HFFc6 (cell line): ENCODE results near the gene CDH20. TPM values are rescaled to one million over a fixed set of nuclear protein-coding genes. Genes with fewer than 3 reads are reported as not detected.

Source experiments
- DNase-seq: peaks from one replicate; pipeline ENCODE4 v3.0.0-alpha.2; 2018
- H3K27ac Mint-ChIP-seq: 2 replicates; pipeline ENCODE4 v1.8.0; 2020; ENCODE audit warnings: mild to moderate bottlenecking, mixed read lengths
- H3K27me3 Mint-ChIP-seq: 2 replicates; pipeline ENCODE4 v1.8.0; 2021; ENCODE audit warnings: mild to moderate bottlenecking, moderate library complexity, mixed read lengths; ENCODE audit not compliant: insufficient read depth
- H3K36me3 Mint-ChIP-seq: 2 replicates; pipeline ENCODE4 v1.8.0; 2021; ENCODE audit warnings: low read depth, mixed read lengths
- H3K4me1 Mint-ChIP-seq: 2 replicates; pipeline ENCODE4 v1.8.0; 2020; ENCODE audit warnings: low read depth, mixed read lengths
- H3K4me3 Mint-ChIP-seq: 2 replicates; pipeline ENCODE4 v1.8.0; 2020; ENCODE audit warnings: mild to moderate bottlenecking, moderate library complexity, mixed read lengths
- H3K9me3 Mint-ChIP-seq: 2 replicates; pipeline ENCODE4 v1.8.0; 2020; ENCODE audit warnings: mild to moderate bottlenecking, mixed read lengths
- CTCF ChIP-seq: fragments of 200-600 bp; sonication (generic); IDR thresholded peaks from 2 replicates; pipeline ENCODE4 v1.5.0; 2021; ENCODE audit warnings: antibody characterized with exemption, mild to moderate bottlenecking
- total RNA-seq, 6 experiments: library from RNA; stranded (reverse); fragmentation: NEBNext Ultra II Directional; extraction: Animal tissue kit (Norgen Biotek cat#: 25700); gene quantifications; 2 replicates in 1 of 6; 3 replicates in 5 of 6; pipeline ENCODE4 v1.2.3, GENCODE V29; 2021

Gene CDH20
- total RNA-seq, 6 experiments from 2014 or later, result not detected

GRCh38 chr18:61419763-61420162 lies 86.5 kb downstream of the CDH20 start:
- H3K9me3 Mint-ChIP-seq, result no peaks in the 10 kb centered on the region
- H3K27ac Mint-ChIP-seq, result no peak overlapping the region

GRCh38 chr18:61420218-61420885 lies 87.1 kb downstream of the CDH20 start:
- Mint-ChIP-seq H3K4me3 (no peak overlapping the region), H3K4me1 (no peaks in the 10 kb centered on the region), H3K36me3 (no peaks in the 10 kb centered on the region), H3K9me3 (no peaks in the 10 kb centered on the region), H3K27ac (no peak overlapping the region), H3K27me3 (no peaks in the 10 kb centered on the region; the same call in 1 of the 2 replicates)
- no peak for TF ChIP-seq CTCF
- no peak for DNase-seq

More at GRCh38 chr18:61419763-61420162, 86.5 kb downstream of the CDH20 start:
- no peak for DNase-seq
- H3K27me3 Mint-ChIP-seq, result no peaks in the 10 kb centered on the region
- TF ChIP-seq CTCF, result no peak
- no peaks in the 10 kb centered on the region for H3K4me1 Mint-ChIP-seq
- no peaks in the 10 kb centered on the region for H3K36me3 Mint-ChIP-seq
- no peak overlapping the region for H3K4me3 Mint-ChIP-seq

- DNase-seq, result no peak
- H3K4me1 Mint-ChIP-seq, result no peaks in the 10 kb centered on the region
Observed at GRCh38 chr18:61426492-61427053, 93.3 kb downstream of the CDH20 start.

DNA sequence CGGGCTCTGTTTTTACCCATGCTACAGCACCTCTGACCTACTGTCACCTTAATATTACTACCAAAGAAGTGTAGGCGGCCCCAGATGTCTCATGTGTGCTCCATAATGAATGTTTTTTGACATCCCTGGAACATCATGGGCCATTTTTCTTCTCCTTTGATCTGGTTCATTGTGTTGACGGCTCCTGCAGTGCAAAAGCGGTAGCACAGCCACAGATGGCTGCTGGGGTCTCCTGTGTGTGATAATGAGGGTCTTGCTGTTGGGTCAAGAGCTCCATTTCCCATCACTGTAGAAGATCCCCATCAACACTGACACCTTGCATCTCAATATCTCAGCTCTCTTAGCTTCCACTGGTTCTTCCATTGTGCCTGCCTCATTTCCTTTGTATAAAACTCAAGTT lies 95.0 kb downstream of the CDH20 start:
- TF ChIP-seq CTCF, result no peak
- H3K4me3 Mint-ChIP-seq, result no peak overlapping the region
- H3K9me3 Mint-ChIP-seq, result no peaks in the 10 kb centered on the region
- H3K4me1 Mint-ChIP-seq, result no peaks in the 10 kb centered on the region
- DNase-seq, result no peak
- H3K27me3 Mint-ChIP-seq, result peaks cover 8% of the 10 kb centered on the region
- no peak overlapping the region for H3K27ac Mint-ChIP-seq
- H3K36me3 Mint-ChIP-seq, result no peaks in the 10 kb centered on the region

More at GRCh38 chr18:61426492-61427053, 93.3 kb downstream of the CDH20 start:
- Mint-ChIP-seq H3K27ac (no peak overlapping the region), H3K36me3 (no peaks in the 10 kb centered on the region), H3K9me3 (no peaks in the 10 kb centered on the region), H3K4me3 (no peak overlapping the region), H3K27me3 (peaks cover 6% of the 10 kb centered on the region; the same call in 1 of the 2 replicates)
- TF ChIP-seq CTCF, result no peak

DNA sequence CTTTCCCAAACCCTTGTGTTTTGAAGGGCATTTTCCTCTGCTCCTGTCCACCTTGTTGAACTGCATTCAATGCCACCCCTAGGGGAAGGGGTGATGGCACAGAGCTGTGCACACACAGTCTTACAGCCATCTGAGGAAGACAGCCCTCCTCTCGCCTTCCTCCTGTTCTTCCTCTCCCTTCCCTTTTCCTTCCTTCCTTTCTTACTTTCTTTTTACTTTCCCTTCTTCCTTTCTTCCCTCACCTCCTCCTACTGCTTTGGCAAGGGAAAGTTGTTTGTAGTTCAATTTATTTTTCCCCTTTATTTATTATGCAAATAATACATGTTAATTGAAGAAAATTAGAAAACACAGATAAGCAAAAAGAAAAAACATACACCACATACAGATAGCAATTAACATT lies 99.4 kb downstream of the CDH20 start:
- no peak overlapping the region for H3K4me3 Mint-ChIP-seq
- no peak for DNase-seq
- H3K9me3 Mint-ChIP-seq, result no peaks in the 10 kb centered on the region
- H3K4me1 Mint-ChIP-seq, result no peaks in the 10 kb centered on the region
- H3K27me3 Mint-ChIP-seq, result peaks cover 8% of the 10 kb centered on the region
- no peaks in the 10 kb centered on the region for H3K36me3 Mint-ChIP-seq
- TF ChIP-seq CTCF, result no peak
- H3K27ac Mint-ChIP-seq, result no peak overlapping the region
